ENCODE data around the gene TMTC1. TPM values are rescaled to one million over a fixed set of nuclear protein-coding genes. Genes with fewer than 3 reads are reported as not detected.
"Not testable (repeated sequence)": the region's sequence is repeated elsewhere in the genome, so short reads cannot be mapped to it uniquely, and the experiment has no call there.

TMTC1 gene
- total RNA-seq, 4 donors from 2014 or later, result 84.0 to 177 (median 105) TPM

DNA sequence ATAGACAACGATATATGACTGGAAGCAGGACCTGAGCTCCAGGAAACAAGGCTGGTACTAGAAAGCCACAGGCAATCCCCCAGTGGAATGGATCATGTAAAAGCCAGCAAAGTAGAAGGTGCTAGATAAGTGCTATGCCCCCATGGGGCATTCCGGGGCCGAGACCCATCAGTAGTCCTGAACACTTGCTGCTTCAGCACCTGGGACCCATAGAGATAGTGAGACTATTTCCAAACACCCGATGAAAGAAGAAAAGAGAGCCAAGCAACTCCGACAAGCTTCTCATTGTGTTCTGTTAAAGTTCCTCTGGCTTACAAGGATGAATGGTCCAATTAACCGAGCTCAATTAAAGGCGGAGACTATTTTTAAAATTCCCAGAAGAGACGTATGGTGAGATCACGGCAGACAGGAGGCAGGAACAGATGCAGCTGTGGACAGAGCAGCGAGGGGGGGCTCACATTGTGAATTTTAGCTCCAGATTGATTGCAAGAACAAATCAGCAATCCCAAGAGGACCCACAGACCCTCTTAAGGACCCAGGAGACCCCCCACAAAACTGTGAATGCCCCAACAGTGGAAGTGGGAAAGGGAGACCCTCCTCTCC, 143.7 kb downstream of the TMTC1 start:
- H3K36me3 ChIP-seq, result peaks cover 0 to 4% (median 0%) of the 10 kb centered on the region in 4 donors
- DNase-seq (ENCODE audit: extremely low spot score), result no peak
- no peak for TF ChIP-seq POLR2A (IDR thresholded peaks at IDR 0.05; ENCODE audit: low read depth)
- no peak for TF ChIP-seq EP300 (IDR thresholded peaks at IDR 0.05)
- no peak for TF ChIP-seq POLR2AphosphoS5 (IDR thresholded peaks at IDR 0.05)
- TF ChIP-seq, protein P1, sequence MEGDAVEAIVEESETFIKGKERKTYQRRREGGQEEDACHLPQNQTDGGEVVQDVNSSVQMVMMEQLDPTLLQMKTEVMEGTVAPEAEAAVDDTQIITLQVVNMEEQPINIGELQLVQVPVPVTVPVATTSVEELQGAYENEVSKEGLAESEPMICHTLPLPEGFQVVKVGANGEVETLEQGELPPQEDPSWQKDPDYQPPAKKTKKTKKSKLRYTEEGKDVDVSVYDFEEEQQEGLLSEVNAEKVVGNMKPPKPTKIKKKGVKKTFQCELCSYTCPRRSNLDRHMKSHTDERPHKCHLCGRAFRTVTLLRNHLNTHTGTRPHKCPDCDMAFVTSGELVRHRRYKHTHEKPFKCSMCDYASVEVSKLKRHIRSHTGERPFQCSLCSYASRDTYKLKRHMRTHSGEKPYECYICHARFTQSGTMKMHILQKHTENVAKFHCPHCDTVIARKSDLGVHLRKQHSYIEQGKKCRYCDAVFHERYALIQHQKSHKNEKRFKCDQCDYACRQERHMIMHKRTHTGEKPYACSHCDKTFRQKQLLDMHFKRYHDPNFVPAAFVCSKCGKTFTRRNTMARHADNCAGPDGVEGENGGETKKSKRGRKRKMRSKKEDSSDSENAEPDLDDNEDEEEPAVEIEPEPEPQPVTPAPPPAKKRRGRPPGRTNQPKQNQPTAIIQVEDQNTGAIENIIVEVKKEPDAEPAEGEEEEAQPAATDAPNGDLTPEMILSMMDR (IDR thresholded peaks at IDR 0.05), result no peak
- H3K4me1 ChIP-seq, result peaks cover 9 to 22% (median 17%) of the 10 kb centered on the region in 4 donors
- intact Hi-C loops (cut with DNase I), result no loop called here
- 88% methylated on average over 10 of the region's 10 CpGs for WGBS
- no peaks in the 10 kb centered on the region for H3K9me3 ChIP-seq
- H3K4me3 ChIP-seq, result no peak overlapping the region
- H3K27ac ChIP-seq (replicated peaks in 1 of 4), result peak overlapping the region in 3 of 4 donors; percentile 30 to 70 (median 59)
- no peaks in the 10 kb centered on the region for H3K27me3 ChIP-seq

DNA sequence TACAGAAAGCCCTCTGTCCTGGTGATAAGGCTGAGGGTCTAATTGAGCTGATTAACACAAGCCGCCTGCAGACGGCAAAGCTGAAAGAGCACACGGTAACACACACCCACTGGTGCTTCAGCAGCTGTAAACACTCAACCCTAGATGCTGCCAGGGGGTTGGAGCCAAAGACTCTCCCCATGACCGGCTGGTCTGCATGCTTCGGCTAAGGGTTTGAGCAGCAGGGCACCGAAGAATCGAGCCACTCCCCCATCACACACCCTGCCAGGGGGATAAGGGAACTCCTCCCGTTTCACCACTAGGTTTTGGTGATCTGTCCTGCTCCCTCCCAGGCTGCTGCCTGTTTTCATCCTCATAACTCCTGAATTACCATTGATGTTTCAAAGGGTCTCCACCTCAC, 145.2 kb downstream of the TMTC1 start:
- intact Hi-C loops (cut with DNase I), result no loop called here
- 97% methylated on average over 8 of the region's 8 CpGs for WGBS
- no peaks in the 10 kb centered on the region for H3K9me3 ChIP-seq

DNA sequence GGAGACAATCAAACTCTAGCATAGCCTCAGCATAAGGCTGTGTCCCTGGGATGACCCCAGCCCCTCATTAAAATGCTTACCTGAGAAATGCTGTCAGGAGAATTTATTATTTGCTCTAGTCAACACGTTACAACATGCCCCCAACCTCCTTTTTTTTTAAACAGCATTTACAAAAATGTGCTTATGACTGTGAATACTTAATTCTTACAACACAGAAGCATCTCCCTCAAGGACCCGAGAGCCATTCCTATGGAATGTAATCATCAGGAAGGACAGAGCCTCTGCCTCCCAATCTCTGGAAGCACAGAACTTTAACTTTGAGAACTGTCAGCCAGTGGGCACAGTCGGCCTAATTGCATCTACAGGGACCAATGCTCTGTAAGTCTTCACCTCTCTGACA, 149.7 kb downstream of the TMTC1 start:
- Histone ChIP-seq H3K4me3 (no peak overlapping the region), H3K27ac (replicated peaks in 1 of 4) (no peak overlapping the region), H3K36me3 (peaks cover 3 to 37% (median 19%) of the 10 kb centered on the region in 4 donors), H3K4me1 (peaks cover 0 to 4% (median 0%) of the 10 kb centered on the region in 4 donors), H3K27me3 (no peaks in the 10 kb centered on the region), H3K9me3 (no peaks in the 10 kb centered on the region)
- DNase-seq (ENCODE audit: extremely low spot score), result no peak
- intact Hi-C loops (cut with DNase I), result no loop called here
- TF ChIP-seq, protein P1 (IDR thresholded peaks at IDR 0.05), result no peak
- TF ChIP-seq EP300 (IDR thresholded peaks at IDR 0.05) (no peak), POLR2A (IDR thresholded peaks at IDR 0.05; ENCODE audit: low read depth) (no peak), POLR2AphosphoS5 (IDR thresholded peaks at IDR 0.05) (no peak)
- WGBS, result 74% methylated on average over 3 of the region's 3 CpGs

More for the DNA sequence above, 145.2 kb downstream of the TMTC1 start:
- H3K27ac ChIP-seq (replicated peaks in 1 of 4), result no peak overlapping the region
- H3K36me3 ChIP-seq, result peaks cover 0 to 4% (median 0%) of the 10 kb centered on the region in 4 donors
- peaks cover 11 to 22% (median 17%) of the 10 kb centered on the region in 4 donors for H3K4me1 ChIP-seq
- no peak for TF ChIP-seq EP300 (IDR thresholded peaks at IDR 0.05)
- TF ChIP-seq POLR2A (IDR thresholded peaks at IDR 0.05; ENCODE audit: low read depth), result no peak
- no peaks in the 10 kb centered on the region for H3K27me3 ChIP-seq
- DNase-seq (ENCODE audit: extremely low spot score), result no peak
- H3K4me3 ChIP-seq, result no peak overlapping the region

- peaks cover 7 to 14% (median 11%) of the 10 kb centered on the region in 4 donors for H3K4me1 ChIP-seq
- H3K27me3 ChIP-seq; H3K27ac ChIP-seq (replicated peaks in 1 of 4); H3K9me3 ChIP-seq; H3K4me3 ChIP-seq; DNase-seq (ENCODE audit: extremely low spot score); intact Hi-C loops (cut with DNase I): not testable (repeated sequence)
- 82% methylated on average over 1 of the region's 1 CpG for WGBS
- H3K36me3 ChIP-seq, result peaks cover 3 to 45% (median 26%) of the 10 kb centered on the region in 4 donors
These were observed 153.6 kb downstream of the TMTC1 start for GRCh38 chr12:29630164-29630563.

DNA sequence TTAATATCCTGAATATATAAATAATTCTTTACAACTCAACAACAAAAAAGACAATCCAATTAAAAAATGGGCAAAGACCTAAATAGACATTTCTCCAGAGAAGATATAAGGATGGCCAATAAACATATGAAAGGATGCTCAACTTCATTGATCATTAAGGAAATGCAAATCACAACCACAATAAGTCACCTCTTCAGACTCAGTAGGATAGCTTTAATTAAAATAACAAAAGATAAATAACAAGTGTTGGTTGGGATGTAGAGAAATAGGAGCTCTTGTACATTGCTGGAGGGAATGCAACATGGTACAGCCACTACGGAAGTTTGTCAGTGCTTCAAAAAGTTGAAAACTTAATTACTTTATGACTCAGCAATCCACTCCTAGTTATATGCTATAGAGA, 156.5 kb downstream of the TMTC1 start:
- Histone ChIP-seq H3K27ac (replicated peaks in 1 of 4) (no peak overlapping the region), H3K9me3 (no peaks in the 10 kb centered on the region), H3K36me3 (peaks cover 3 to 35% (median 18%) of the 10 kb centered on the region in 4 donors), H3K4me3 (no peak overlapping the region), H3K27me3 (no peaks in the 10 kb centered on the region), H3K4me1 (peaks cover 11 to 19% (median 12%) of the 10 kb centered on the region in 4 donors)
- TF ChIP-seq EP300 (IDR thresholded peaks at IDR 0.05) (no peak), POLR2AphosphoS5 (IDR thresholded peaks at IDR 0.05) (no peak), POLR2A (IDR thresholded peaks at IDR 0.05; ENCODE audit: low read depth) (no peak)
- TF ChIP-seq, protein P1 (IDR thresholded peaks at IDR 0.05), result no peak
- 100% methylated on average over 1 of the region's 1 CpG for WGBS
- intact Hi-C loops (cut with DNase I), result no loop called here
- DNase-seq (ENCODE audit: extremely low spot score), result no peak
